OCI-LY7 (cell line): ENCODE data around the gene CNOT3.

ENCODE experiments used
- EZH2phosphoT487 ChIP-seq: fragments of 200-600 bp; sonication (generic); IDR thresholded peaks from 2 replicates; pipeline ENCODE4 v1.6.1; 2018; ENCODE audit warnings: low read depth, borderline replicate concordance, mild to moderate bottlenecking, mixed run types, antibody characterized with exemption, low read length, moderate library complexity, mixed read lengths
- TF ChIP-seq, protein P1 (sequence below): fragments of 200-600 bp; sonication (generic); conservative IDR thresholded peaks from 2 replicates; pipeline ENCODE4 v1.5.1; 2014; ENCODE audit warnings: mild to moderate bottlenecking, antibody characterized with exemption, low read length, moderate library complexity, mixed read lengths

DNA sequence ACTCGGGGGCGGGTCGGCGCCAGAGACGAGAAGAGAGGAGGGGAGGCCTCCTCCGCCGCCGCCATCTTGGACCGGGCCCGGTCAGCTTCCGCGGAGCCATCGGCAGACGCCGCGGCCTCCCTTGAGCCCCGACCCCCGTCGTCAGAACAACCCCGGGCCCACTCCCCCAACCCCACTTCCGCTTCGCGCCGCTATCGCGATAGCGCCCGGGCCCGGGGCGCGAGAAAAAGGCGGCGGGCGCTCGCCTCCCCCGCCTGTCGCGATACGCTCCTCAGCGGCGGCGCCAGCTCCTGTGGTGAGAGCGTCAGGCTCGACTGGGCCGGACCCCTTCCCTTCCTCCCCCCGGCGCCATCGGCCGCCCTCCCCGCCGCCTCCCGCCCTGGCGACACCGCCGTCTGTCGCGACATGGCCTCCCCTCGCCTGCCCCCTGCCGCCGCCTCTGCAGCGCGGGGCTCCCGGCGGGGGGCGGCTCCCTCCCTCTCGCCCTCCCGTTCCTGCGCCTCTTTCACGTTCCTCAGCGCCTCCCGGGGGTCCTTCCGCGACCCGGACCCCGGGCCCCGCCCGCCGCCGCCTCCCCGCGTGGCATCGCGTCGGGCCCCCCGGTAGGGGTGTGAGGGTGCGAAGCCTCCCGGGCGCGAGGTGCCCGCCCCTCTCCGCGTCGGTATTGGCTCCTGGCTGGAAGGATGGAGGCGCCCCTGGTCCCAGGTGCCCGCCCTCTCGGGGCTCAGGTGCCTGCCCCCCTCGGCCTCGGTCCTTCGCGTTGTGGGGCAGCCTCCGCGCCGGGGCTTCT lies at the start of gene CNOT3:
- TF ChIP-seq, protein P1, sequence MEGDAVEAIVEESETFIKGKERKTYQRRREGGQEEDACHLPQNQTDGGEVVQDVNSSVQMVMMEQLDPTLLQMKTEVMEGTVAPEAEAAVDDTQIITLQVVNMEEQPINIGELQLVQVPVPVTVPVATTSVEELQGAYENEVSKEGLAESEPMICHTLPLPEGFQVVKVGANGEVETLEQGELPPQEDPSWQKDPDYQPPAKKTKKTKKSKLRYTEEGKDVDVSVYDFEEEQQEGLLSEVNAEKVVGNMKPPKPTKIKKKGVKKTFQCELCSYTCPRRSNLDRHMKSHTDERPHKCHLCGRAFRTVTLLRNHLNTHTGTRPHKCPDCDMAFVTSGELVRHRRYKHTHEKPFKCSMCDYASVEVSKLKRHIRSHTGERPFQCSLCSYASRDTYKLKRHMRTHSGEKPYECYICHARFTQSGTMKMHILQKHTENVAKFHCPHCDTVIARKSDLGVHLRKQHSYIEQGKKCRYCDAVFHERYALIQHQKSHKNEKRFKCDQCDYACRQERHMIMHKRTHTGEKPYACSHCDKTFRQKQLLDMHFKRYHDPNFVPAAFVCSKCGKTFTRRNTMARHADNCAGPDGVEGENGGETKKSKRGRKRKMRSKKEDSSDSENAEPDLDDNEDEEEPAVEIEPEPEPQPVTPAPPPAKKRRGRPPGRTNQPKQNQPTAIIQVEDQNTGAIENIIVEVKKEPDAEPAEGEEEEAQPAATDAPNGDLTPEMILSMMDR, result no peak
- no peak for TF ChIP-seq EZH2phosphoT487
